ENCODE measurements around the gene AMIGO1.

Gene AMIGO1

DNA sequence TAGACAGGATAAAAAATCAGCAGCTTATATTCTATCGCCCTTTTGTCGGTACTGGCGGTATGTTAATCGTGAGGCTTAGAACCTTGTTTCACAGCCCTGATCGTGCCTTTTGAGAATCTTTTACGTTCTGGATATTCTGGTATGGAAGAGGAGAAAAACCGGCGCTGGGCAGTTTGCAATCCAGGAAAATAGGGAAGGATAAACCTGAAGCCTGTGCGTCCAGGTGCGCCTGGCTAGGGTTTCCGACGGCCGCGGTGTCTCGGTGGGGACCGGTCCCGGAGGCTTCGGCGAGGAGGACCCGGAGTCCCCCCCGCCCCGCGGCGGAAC is 43.4 kb downstream of the AMIGO1 start:
- in situ Hi-C loops (cut with HindIII; ENCODE audit: low sequenced_read_pairs), result no loop called here

DNA sequence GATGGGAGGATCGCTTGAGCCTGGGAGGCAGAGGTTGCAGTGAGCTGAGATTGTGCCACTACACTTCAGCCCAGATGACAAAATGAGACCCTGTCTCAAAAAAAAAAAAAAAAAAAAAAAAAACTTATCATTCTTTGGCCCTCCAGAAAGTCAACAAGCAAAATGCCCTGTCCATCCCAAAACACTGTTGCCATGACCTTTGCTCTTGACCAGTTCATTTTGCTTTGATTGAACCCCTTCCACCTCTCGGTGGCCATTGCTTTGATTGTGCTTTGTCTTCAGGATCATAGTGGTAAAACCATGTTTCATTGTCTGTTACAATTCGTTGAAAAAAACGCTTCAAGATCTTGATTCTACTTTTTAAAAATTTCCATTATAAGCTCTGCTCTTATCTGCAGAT is 51.7 kb downstream of the AMIGO1 start:
- in situ Hi-C loops (cut with HindIII; ENCODE audit: low sequenced_read_pairs), result no loop called here

DNA sequence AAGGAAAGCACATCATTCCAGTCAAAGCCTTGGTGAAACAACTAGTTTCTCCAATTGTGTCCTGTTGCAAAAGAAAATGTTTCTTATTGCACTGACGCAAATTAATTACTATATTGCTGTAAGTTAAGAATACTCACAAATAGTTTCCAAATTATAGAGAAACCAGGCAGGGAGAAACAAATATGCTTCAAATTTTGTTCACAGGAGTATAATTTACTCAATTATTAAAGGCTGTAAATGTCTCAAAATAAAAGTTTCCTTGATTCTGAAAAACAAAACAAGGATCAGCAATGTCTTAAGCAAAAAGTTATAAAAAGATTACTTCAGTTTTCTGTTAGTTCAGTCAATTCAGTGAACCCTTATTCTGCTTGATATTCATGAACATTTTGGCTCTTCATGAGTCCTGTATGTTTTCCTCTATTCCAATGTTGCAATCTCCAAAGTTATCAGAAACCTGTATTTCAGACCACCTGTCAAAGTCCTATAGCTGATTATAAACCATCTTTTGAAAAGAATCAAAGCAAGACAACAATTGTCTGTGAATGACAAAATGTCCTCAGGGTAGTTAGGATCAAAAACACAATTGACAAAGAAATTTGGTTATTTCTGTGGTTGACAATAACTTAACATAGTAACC is 54.9 kb downstream of the AMIGO1 start:
- in situ Hi-C loops (cut with HindIII; ENCODE audit: low sequenced_read_pairs), result no loop called here

Measured in DLD1 (cell line).